Effector memory CD8-positive, alpha-beta T cell (primary cell): ENCODE measurements around the gene ITGA2B.
"Not testable (repeated sequence)": the region's sequence is repeated elsewhere in the genome, so short reads cannot be mapped to it uniquely, and the experiment has no call there.

Experiments used
- ATAC-seq: fragments of 150-1000 bp; cut with Tn5 transposase; replicated peaks from 2 replicates; pipeline ENCODE4 v1.10.0; 2021; ENCODE audit warnings: mild to moderate bottlenecking, moderate library complexity
- DNase-seq, 3 experiments: peaks; one replicate each; pipeline ENCODE4 v3.0.0; 2021
- H3K27ac Mint-ChIP-seq, 2 donors: one replicate each; pipeline ENCODE4 v1.8.0; 2022; ENCODE audit warnings: mild to moderate bottlenecking in 2 of 2, mixed read lengths in 2 of 2, moderate library complexity in 2 of 2
- H3K27me3 Mint-ChIP-seq, 2 donors: one replicate each; pipeline ENCODE4 v1.8.0; 2022; ENCODE audit warnings: mixed read lengths in 2 of 2
- H3K36me3 Mint-ChIP-seq: one replicate; pipeline ENCODE4 v1.8.0; 2022; ENCODE audit warnings: mild to moderate bottlenecking, moderate library complexity, mixed read lengths; ENCODE audit not compliant: insufficient read depth
- H3K4me1 Mint-ChIP-seq, 2 donors: one replicate each; pipeline ENCODE4 v1.8.0; 2022; ENCODE audit warnings: low read depth in 2 of 2, mixed read lengths in 2 of 2
- H3K4me3 Mint-ChIP-seq, 2 donors: one replicate each; pipeline ENCODE4 v1.8.0; 2022; ENCODE audit warnings: mild to moderate bottlenecking in 2 of 2, mixed read lengths in 2 of 2, moderate library complexity in 2 of 2
- H3K9me3 Mint-ChIP-seq, 2 donors: one replicate each; pipeline ENCODE4 v1.8.0; 2022; ENCODE audit warnings: mixed read lengths in 2 of 2

Gene ITGA2B

GRCh38 chr17:44349553-44350070 is 39.8 kb downstream of the ITGA2B start:
- peaks cover 3% of the 10 kb centered on the region for H3K36me3 Mint-ChIP-seq
- H3K27ac Mint-ChIP-seq: no peak overlapping the region
- DNase-seq (no peak), ATAC-seq (no peak)
- no peak overlapping the region for H3K4me3 Mint-ChIP-seq
- H3K9me3 Mint-ChIP-seq: no peaks in the 10 kb centered on the region
- no peaks in the 10 kb centered on the region for H3K27me3 Mint-ChIP-seq
- H3K4me1 Mint-ChIP-seq: peaks cover 26 to 29% of the 10 kb centered on the region in 2 donors

- H3K4me3 Mint-ChIP-seq: no peak overlapping the region
- peaks cover 30 to 32% of the 10 kb centered on the region in 2 donors for H3K4me1 Mint-ChIP-seq
- H3K36me3 Mint-ChIP-seq: peaks cover 3% of the 10 kb centered on the region
- ATAC-seq: no peak
- peaks cover 0 to 3% of the 10 kb centered on the region in 2 donors for H3K27me3 Mint-ChIP-seq
- H3K9me3 Mint-ChIP-seq: no peaks in the 10 kb centered on the region
- DNase-seq: no peak
- peak overlapping the region in 1 of 2 donors; percentile 41 for H3K27ac Mint-ChIP-seq
These were observed 40.5 kb downstream of the ITGA2B start for GRCh38 chr17:44348988-44349364.

- Mint-ChIP-seq H3K27me3 (peaks cover 0 to 8% of the 10 kb centered on the region in 2 donors), H3K27ac (peak overlapping the region in 1 of 2 donors; percentile 41), H3K36me3 (peaks cover 3% of the 10 kb centered on the region), H3K4me3 (no peak overlapping the region), H3K4me1 (peaks cover 33 to 34% of the 10 kb centered on the region in 2 donors), H3K9me3 (no peaks in the 10 kb centered on the region)
- no peak for ATAC-seq
- DNase-seq: no peak
These were observed 41.0 kb downstream of the ITGA2B start for GRCh38 chr17:44348234-44348987.

DNA sequence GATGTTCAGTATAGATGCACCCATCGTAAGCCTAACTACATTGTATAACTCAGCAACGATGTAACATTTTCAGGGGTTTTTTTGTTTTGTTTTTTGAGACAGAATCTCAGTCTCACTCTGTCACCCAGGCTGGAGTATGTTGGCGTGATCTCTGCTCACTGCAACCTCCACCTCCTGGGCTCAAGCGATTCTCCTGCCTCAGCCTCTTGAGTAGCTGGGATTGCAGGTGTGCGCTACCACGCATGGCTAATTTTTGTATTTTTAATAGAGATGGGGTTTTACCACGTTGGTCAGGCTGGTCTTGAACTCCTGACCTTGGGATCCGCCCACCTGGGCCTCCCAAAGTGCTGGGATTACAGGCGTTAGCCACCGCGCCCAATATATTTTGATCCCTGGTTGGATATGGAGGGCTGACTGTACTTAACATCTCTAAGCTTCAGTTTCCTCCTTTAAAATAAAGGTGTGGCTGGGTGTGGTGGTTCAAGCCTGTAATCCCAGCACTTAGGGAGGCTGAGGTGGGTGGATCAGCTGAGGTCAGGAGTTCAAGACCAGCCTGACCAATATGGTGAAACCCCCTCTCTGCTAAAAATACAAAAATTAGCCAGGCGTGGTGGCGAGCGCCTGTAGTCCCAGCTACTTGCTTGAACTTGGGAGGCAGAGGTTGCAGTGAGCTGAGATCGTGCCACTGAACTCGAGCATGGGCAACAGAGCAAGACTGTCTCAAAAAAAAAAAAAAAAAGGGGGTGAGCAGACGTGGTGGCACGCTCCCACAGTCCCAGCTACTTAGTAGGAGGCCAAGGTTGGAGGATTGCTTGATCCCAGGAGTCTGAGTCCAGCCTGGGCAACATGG is 42.0 kb downstream of the ITGA2B start:
- H3K4me3 Mint-ChIP-seq: not testable (repeated sequence)
- H3K4me1 Mint-ChIP-seq: peaks cover 28 to 31% of the 10 kb centered on the region in 2 donors

GRCh38 chr17:44346064-44346844 is 43.2 kb downstream of the ITGA2B start:
- DNase-seq (no peak), ATAC-seq (no peak)
- Mint-ChIP-seq H3K36me3 (peaks cover 6% of the 10 kb centered on the region), H3K9me3 (no peaks in the 10 kb centered on the region), H3K27me3 (peaks cover 8 to 29% of the 10 kb centered on the region in 2 donors), H3K4me1 (peaks cover 28 to 31% of the 10 kb centered on the region in 2 donors), H3K27ac (peak overlapping the region in 1 of 2 donors; percentile 80), H3K4me3 (peak overlapping the region; percentile 87 to 93)

More for the DNA sequence above, 42.0 kb downstream of the ITGA2B start:
- not testable (repeated sequence) for ATAC-seq, H3K27ac Mint-ChIP-seq, H3K9me3 Mint-ChIP-seq, H3K36me3 Mint-ChIP-seq, DNase-seq
- H3K27me3 Mint-ChIP-seq: peaks cover 0 to 18% of the 10 kb centered on the region in 2 donors

DNA sequence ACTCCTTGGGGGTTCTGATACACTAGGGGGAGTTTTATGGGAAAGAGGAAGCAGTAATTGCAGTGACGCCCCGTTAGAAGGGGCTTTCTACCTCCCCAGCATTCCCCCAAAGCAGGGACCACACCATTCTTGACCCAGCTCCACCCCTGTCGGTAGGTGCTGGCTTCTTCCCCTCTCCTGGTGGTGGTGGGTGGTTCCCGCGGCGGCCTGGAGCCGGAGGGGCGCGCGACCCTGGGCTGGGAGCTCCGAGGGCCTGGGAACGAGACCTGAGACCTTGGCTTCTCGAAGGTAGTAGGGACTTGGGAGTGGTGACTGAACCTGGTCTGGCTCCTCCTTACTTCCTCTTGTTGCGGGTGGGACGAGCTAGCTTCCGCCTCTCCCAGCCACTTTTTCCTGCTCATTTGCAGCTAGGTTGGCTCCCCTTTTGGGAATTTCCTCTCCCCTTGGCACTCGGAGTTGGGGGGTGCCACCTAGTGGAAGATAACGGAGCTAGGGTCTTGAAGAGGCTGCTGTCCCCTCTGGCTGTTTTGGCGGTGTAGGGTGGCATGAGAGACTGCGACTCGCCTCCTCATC is 43.9 kb downstream of the ITGA2B start:
- peak; percentile 30 to 43 (median 31) for DNase-seq
- peaks cover 15 to 33% of the 10 kb centered on the region in 2 donors for H3K27me3 Mint-ChIP-seq
- ATAC-seq: peak; percentile 47
- no peaks in the 10 kb centered on the region for H3K9me3 Mint-ChIP-seq
- H3K36me3 Mint-ChIP-seq: peaks cover 6% of the 10 kb centered on the region
- H3K4me3 Mint-ChIP-seq: peak overlapping the region; percentile 87 to 93
- peak overlapping the region; percentile 20 to 80 for H3K27ac Mint-ChIP-seq
- peaks cover 28 to 29% of the 10 kb centered on the region in 2 donors for H3K4me1 Mint-ChIP-seq

DNA sequence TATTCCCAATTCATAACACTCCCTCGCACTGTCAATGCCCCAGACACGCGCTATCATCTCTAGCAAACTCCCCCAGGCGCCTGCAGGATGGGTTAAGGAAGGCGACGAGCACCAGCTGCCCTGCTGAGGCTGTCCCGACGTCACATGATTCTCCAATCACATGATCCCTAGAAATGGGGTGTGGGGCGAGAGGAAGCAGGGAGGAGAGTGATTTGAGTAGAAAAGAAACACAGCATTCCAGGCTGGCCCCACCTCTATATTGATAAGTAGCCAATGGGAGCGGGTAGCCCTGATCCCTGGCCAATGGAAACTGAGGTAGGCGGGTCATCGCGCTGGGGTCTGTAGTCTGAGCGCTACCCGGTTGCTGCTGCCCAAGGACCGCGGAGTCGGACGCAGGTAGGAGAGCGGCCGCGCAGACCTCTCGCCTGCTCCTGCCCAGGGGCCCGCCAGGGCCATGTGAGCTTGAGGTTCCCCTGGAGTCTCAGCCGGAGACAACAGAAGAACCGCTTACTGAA is 44.5 kb downstream of the ITGA2B start, which contains the start of gene GRN:
TSS of gene GRN (plus strand) at position 364 of the 515 bp plus-strand sequence. CDS start 3,863 bp downstream, outside the sequence.
- Mint-ChIP-seq H3K27ac (peak within 1 kb of the TSS; percentile 20 to 80), H3K4me3 (peak within 1 kb of the TSS; percentile 87 to 93), H3K36me3 (peaks cover 6% of the 10 kb centered on the region), H3K4me1 (peaks cover 28 to 29% of the 10 kb centered on the region in 2 donors), H3K9me3 (no peaks in the 10 kb centered on the region), H3K27me3 (peaks cover 17 to 33% of the 10 kb centered on the region in 2 donors)
- ATAC-seq (peak; percentile 97), DNase-seq (peak; percentile 76 to 86 (median 78))

GRCh38 chr17:44343510-44344209 is 45.8 kb downstream of the ITGA2B start:
- Mint-ChIP-seq H3K9me3 (no peaks in the 10 kb centered on the region), H3K4me3 (no peak overlapping the region), H3K27ac (no peak overlapping the region), H3K36me3 (peaks cover 6% of the 10 kb centered on the region), H3K4me1 (peaks cover 27 to 28% of the 10 kb centered on the region in 2 donors), H3K27me3 (peaks cover 22 to 36% of the 10 kb centered on the region in 2 donors)
- no peak for DNase-seq
- no peak for ATAC-seq

DNA sequence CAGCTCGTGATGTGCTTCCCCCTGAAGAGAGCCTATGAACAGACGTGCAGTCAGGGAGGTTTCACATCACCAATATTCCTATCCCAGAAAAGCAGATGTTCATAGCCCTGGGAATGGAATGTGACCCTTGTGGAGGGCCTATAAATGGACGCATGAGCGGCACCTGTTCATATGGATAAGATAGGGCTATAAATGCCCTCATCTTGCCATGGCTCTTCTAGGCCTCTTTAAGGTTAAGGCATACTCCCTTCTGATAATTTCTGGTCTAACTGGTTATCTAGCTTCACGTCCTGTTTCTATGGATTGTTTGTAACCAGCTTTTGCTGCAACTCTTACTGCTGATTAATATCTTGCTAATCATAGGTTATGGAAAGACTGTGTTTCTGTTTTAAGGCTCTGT is 48.9 kb downstream of the ITGA2B start:
- not testable (repeated sequence) for ATAC-seq, H3K27ac Mint-ChIP-seq, H3K9me3 Mint-ChIP-seq, H3K4me3 Mint-ChIP-seq, DNase-seq, H3K36me3 Mint-ChIP-seq
- Mint-ChIP-seq H3K27me3 (peaks cover 35 to 47% of the 10 kb centered on the region in 2 donors), H3K4me1 (peaks cover 17% of the 10 kb centered on the region in 2 donors)

DNA sequence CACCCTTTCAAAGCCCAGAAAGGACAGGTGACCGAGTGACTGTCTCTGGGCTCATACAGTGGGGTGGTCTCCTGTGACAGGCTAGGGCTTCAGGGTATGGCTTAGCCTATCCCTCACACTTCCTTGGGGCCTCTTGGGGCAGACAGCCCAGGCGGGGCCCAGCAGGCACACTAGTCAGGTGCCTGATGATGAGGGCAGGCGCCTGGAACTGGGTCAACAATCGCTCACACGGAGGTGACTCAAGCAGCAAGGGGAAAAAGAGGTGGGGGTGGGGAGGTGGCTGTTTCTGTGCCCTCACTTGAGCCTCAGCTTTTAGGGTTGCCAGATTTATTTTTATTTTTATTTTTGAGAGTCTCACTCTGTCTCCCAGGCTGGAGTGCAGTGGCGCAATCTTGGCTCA is 50.7 kb downstream of the ITGA2B start:
- no peak overlapping the region for H3K4me3 Mint-ChIP-seq
- DNase-seq (no peak), ATAC-seq (peak; percentile 63)
- H3K36me3 Mint-ChIP-seq: peaks cover 2% of the 10 kb centered on the region
- no peaks in the 10 kb centered on the region for H3K9me3 Mint-ChIP-seq
- H3K27me3 Mint-ChIP-seq: peaks cover 35 to 42% of the 10 kb centered on the region in 2 donors
- H3K4me1 Mint-ChIP-seq: peaks cover under 1 to 4% of the 10 kb centered on the region in 2 donors
- no peak overlapping the region for H3K27ac Mint-ChIP-seq

DNA sequence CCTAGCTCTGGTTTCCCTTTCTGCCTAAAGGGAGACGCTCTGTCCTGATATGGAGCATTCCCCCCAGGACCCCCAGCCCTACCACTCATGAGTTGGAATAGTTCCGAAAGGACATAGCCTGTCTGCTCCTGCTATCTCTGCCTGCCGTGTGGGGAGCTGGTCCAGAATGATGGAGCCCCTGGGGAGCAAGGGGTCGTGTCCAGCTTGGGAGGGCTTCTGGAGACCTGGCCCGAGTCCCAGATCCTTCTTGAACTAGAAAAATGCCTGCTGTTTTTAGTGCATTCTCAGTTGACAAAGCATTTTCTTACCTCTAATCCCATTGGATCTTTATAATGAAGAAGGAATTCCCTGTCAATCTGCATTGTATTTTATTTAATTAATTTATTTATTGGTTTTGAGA is 53.5 kb downstream of the ITGA2B start:
- Mint-ChIP-seq H3K27ac (no peak overlapping the region), H3K36me3 (no peaks in the 10 kb centered on the region), H3K27me3 (peaks cover 15 to 24% of the 10 kb centered on the region in 2 donors), H3K4me3 (no peak overlapping the region), H3K9me3 (no peaks in the 10 kb centered on the region), H3K4me1 (peaks cover 4 to 8% of the 10 kb centered on the region in 2 donors)
- no peak for ATAC-seq
- no peak for DNase-seq

DNA sequence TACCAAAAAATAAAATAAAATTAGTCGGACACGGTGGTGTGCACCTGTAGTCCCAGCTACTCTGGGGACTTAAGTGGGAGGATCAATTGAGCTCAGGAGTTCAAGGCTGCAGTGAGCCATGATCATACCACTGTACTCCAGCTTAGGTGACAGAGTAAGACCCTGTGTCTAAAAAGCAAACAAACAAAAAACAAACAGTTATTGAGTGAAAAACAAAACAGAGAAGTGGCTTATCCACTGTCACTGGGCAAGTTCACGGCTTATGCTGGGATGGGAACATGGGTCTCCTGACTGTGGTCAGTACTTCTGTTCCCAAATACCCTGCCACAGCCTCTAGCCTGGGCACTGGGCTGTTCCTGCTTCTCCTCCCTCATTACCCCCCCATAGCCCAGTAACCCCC is 53.9 kb downstream of the ITGA2B start:
- DNase-seq: no peak
- Mint-ChIP-seq H3K27ac (no peak overlapping the region), H3K4me3 (no peak overlapping the region), H3K4me1 (peaks cover 4 to 8% of the 10 kb centered on the region in 2 donors), H3K36me3 (no peaks in the 10 kb centered on the region), H3K27me3 (peaks cover 14 to 21% of the 10 kb centered on the region in 2 donors), H3K9me3 (no peaks in the 10 kb centered on the region)
- no peak for ATAC-seq
